HepG2 (cell line): ENCODE results near the gene RECK. TPM values are rescaled to one million over a fixed set of nuclear protein-coding genes. Genes with fewer than 3 reads are reported as not detected.

Source experiments
- ATAC-seq: fragments of 200-7000 bp; cut with Tn5 transposase; 3 replicates; pipeline ENCODE4 v1.9.1; 2020; ENCODE audit warnings: mild to moderate bottlenecking, moderate library complexity
- BruUV-seq: library from RNA; stranded (reverse); fragments of 400-500 nt; replicated peaks from 2 replicates; lab custom pipeline; 2021; lab: Mats Ljungman, UMichigan
- CTCF ChIA-PET: fragments of 300-600 bp; formaldehyde crosslinking; extraction: SDS; loops from one replicate; lab custom pipeline; 2021; ENCODE audit warnings: low total read pairs, inconsistent platforms, low intra/inter-chr PET ratio; lab: Yijun Ruan, JAX
- POLR2A ChIA-PET: fragments of 350-600 bp; sonication (Branson Sonifier 250); formaldehyde crosslinking; loops from one replicate; lab custom pipeline; 2020; ENCODE audit warnings: antibody characterized with exemption, inconsistent platforms; lab: Yijun Ruan, JAX
- DNase-seq: peaks from one replicate; pipeline ENCODE4 v3.0.0-alpha.2; 2015; ENCODE audit warnings: low spot score
- FAIRE-seq: peaks from 3 replicates; lab custom pipeline; 2011; peaks lifted over from hg19 to GRCh38; lab: Jason Lieb, UNC
- H2AFZ ChIP-seq: one replicate; pipeline ENCODE4 v1.6.1; 2011; ENCODE audit warnings: low read length, inconsistent platforms
- H3K27ac ChIP-seq: fragments of 300-600 bp; 3 replicates; pipeline ENCODE4 v1.8.0; 2011; ENCODE audit warnings: mixed run types, mild to moderate bottlenecking, mixed read lengths, low read length, inconsistent platforms; ENCODE audit not compliant: insufficient read depth; ENCODE audit errors: extremely low read length
- H3K27me3 ChIP-seq, 2 experiments: fragments of 200-600 bp in 1 of 2; 2 replicates in 1 of 2; 3 replicates in 1 of 2; pipeline versions ENCODE4 v1.6.0 to v1.8.0; 2011; ENCODE audit warnings: low read length in 2 of 2, mild to moderate bottlenecking in 2 of 2, moderate library complexity in 2 of 2, inconsistent platforms in 1 of 2; ENCODE audit not compliant: insufficient read depth in 2 of 2, control insufficient read depth in 1 of 2
- H3K36me3 ChIP-seq, 2 experiments: fragments of 200-600 bp in 1 of 2; replicated peaks in 1 of 2; 2 replicates in 1 of 2; 3 replicates in 1 of 2; pipeline versions ENCODE4 v1.5.1 to v1.8.0; 2011; ENCODE audit warnings: low read length in 2 of 2, inconsistent platforms in 1 of 2; ENCODE audit not compliant: insufficient read depth in 2 of 2, control insufficient read depth in 1 of 2
- H3K4me1 ChIP-seq: 2 replicates; pipeline ENCODE4 v1.5.1; 2012; ENCODE audit warnings: low read length, inconsistent platforms; ENCODE audit not compliant: insufficient read depth
- H3K4me2 ChIP-seq: 2 replicates; pipeline ENCODE4 v1.6.0; 2011; ENCODE audit warnings: low read depth, low read length, inconsistent platforms
- H3K4me3 ChIP-seq, 3 experiments: fragments of 200-600 bp in 1 of 3; sonication (generic), shearing (Covaris generic) in 1 of 3; replicated peaks in 1 of 3; 2 replicates each; pipeline ENCODE4 v1.5.1; 2011 to 2016; ENCODE audit warnings: low read length in 3 of 3, inconsistent platforms in 2 of 3, low read depth in 2 of 3, mild to moderate bottlenecking in 2 of 3, control low read depth in 1 of 3, mixed read lengths in 1 of 3; ENCODE audit not compliant: insufficient read depth in 1 of 3
- H3K79me2 ChIP-seq: one replicate; pipeline ENCODE4 v1.6.1; 2011; ENCODE audit warnings: low read length, inconsistent platforms; ENCODE audit not compliant: insufficient read depth
- H3K9ac ChIP-seq: 2 replicates; pipeline ENCODE4 v1.6.0; 2011; ENCODE audit warnings: mild to moderate bottlenecking, low read depth, low read length, inconsistent platforms; ENCODE audit not compliant: insufficient read depth
- H3K9me3 ChIP-seq: 2 replicates; pipeline ENCODE4 v1.5.1; 2012; ENCODE audit warnings: mild to moderate bottlenecking, low read length
- H4K20me1 ChIP-seq: 2 replicates; pipeline ENCODE4 v1.6.0; 2011; ENCODE audit warnings: inconsistent platforms, mild to moderate bottlenecking, low read length, moderate library complexity; ENCODE audit not compliant: insufficient read depth
- ATAD3A ChIP-seq: sonication (generic); formaldehyde crosslinking; IDR thresholded peaks from 2 replicates; pipeline ENCODE4 v1.4.0; 2020; ENCODE audit warnings: missing genetic modification reagents
- ATF5 ChIP-seq: sonication (generic); formaldehyde crosslinking; IDR thresholded peaks from 2 replicates; pipeline ENCODE4 v1.4.0; 2020; ENCODE audit warnings: mild to moderate bottlenecking, low read depth, missing genetic modification reagents
- DPF2 ChIP-seq: sonication (generic); formaldehyde crosslinking; IDR thresholded peaks from 2 replicates; pipeline ENCODE4 v1.4.0; 2020; ENCODE audit warnings: mild to moderate bottlenecking, low read depth, missing genetic modification reagents, borderline replicate concordance
- EZH2 ChIP-seq: conservative IDR thresholded peaks from 2 replicates; pipeline ENCODE4 v1.6.1; 2012; ENCODE audit warnings: mild to moderate bottlenecking, low read depth, low read length, moderate library complexity
- JDP2 ChIP-seq: sonication (generic); formaldehyde crosslinking; IDR thresholded peaks from 2 replicates; pipeline ENCODE4 v1.8.1; 2022; ENCODE audit warnings: missing genetic modification reagents, borderline replicate concordance
- KLF6 ChIP-seq: IDR thresholded peaks from 2 replicates; pipeline ENCODE4 v1.8.0; 2016; ENCODE audit warnings: missing biosample characterization, missing genetic modification reagents
- NCOR1 ChIP-seq: fragments of 200-600 bp; sonication (generic); IDR thresholded peaks from 2 replicates; pipeline ENCODE4 v1.7.0; 2017; ENCODE audit warnings: antibody characterized with exemption, low read length, borderline replicate concordance
- ZNF263 ChIP-seq: sonication (generic); formaldehyde crosslinking; IDR thresholded peaks from 2 replicates; pipeline ENCODE4 v1.4.0; 2020; ENCODE audit warnings: missing genetic modification reagents
- ZNF335 ChIP-seq: sonication (generic); formaldehyde crosslinking; IDR thresholded peaks from 2 replicates; pipeline ENCODE4 v1.4.0; 2020; ENCODE audit warnings: missing genetic modification reagents
- ZNF543 ChIP-seq: sonication (generic); formaldehyde crosslinking; IDR thresholded peaks from 2 replicates; pipeline ENCODE4 v1.4.0; 2020; ENCODE audit warnings: mild to moderate bottlenecking, missing genetic modification reagents
- ZNF546 ChIP-seq: sonication (generic); formaldehyde crosslinking; conservative IDR thresholded peaks from 2 replicates; pipeline ENCODE4 v1.8.1; 2023; ENCODE audit warnings: mild to moderate bottlenecking, missing genetic modification reagents
- ZNF567 ChIP-seq: sonication (generic); formaldehyde crosslinking; IDR thresholded peaks from 2 replicates; pipeline ENCODE4 v1.8.1; 2023; ENCODE audit warnings: mild to moderate bottlenecking, missing genetic modification reagents, borderline replicate concordance
- WGBS: methylation state at CpG from one replicate; pipeline ENCODE4 v1.1.6; 2017; ENCODE audit warnings: low lambda C conversion rate; 5-methylcytosine and 5-hydroxymethylcytosine counted together
- in situ Hi-C: cut with HindIII; loops from 2 replicates; pipeline ENCODE4 v1.10.0; 2017; ENCODE audit warnings: low pct_unique_long_range_greater_than_20kb; ENCODE audit not compliant: extremely low pct_ligation_motif_present
- intact Hi-C: fragments of 100-400 bp; cut with micrococcal nuclease; formaldehyde crosslinking; loops from one replicate; pipeline ENCODE4 v1.10.0; 2022; ENCODE audit not compliant: unreplicated experiment
- polyA plus RNA-seq, 8 experiments: library from polyadenylated mRNA; depleted of rRNA in 3 of 8; stranded (reverse) in 7 of 8; unstranded in 1 of 8; fragments of >200 nt; fragmentation: Illumina TruSeq in 4 of 8; extraction: Trizol in 4 of 8; gene quantifications; 2 replicates each; pipeline versions ENCODE4 v1.2.1 to v1.2.3, GENCODE V29; 2011 to 2016; ENCODE audit warnings: low read depth in 4 of 8, missing spikeins in 1 of 8, mixed read lengths in 1 of 8; ENCODE audit not compliant: insufficient read depth in 1 of 8
- total RNA-seq, 5 experiments: library from RNA; depleted of rRNA; stranded (reverse); fragments of >200 nt; fragmentation: Illumina TruSeq; extraction: Trizol; gene quantifications; 2 replicates each; pipeline ENCODE4 v1.2.3, GENCODE V29; 2016; ENCODE audit warnings: low read depth in 1 of 5

Gene RECK
- total and polyA plus RNA-seq, 2 of the 13 experiments (the other 11 are each of a cell fraction or from before 2014, with no cell fraction given): 3.1 to 4.8 TPM

GRCh38 chr9:36137392-36138004 is 100.8 kb downstream of the RECK start:
- Histone ChIP-seq H3K27ac (no peak overlapping the region), H3K4me3 (peak overlapping the region in 1 of 3 experiments; percentile 71; a peak in 2 of 6 replicates), H3K9ac (no peak overlapping the region), H3K4me1 (peaks cover 16% of the 10 kb centered on the region), H4K20me1 (no peaks in the 10 kb centered on the region), H3K36me3 (no peaks in the 10 kb centered on the region), H3K9me3 (no peaks in the 10 kb centered on the region), H2AFZ (no peak overlapping the region), H3K79me2 (no peaks in the 10 kb centered on the region), H3K4me2 (peak overlapping the region; percentile 81), H3K27me3 (peaks cover 17 to 63% of the 10 kb centered on the region in 2 experiments)
- POLR2A ChIA-PET: no interaction called here
- WGBS: 41% methylated on average over 9 of the region's 12 CpGs
- intact Hi-C loops (no loop called here), in situ Hi-C loops (no loop called here)
- CTCF ChIA-PET: no interaction called here
- no TSS peak for BruUV-seq
- TF ChIP-seq EZH2 (0 out of 2 replicates have a peak, but pooled peaks have one; percentile 47), NCOR1 (no peak)
- ATAC-seq (no peak; the same call in 2 of the 3 replicates), DNase-seq (no peak), FAIRE-seq (no peak)

DNA sequence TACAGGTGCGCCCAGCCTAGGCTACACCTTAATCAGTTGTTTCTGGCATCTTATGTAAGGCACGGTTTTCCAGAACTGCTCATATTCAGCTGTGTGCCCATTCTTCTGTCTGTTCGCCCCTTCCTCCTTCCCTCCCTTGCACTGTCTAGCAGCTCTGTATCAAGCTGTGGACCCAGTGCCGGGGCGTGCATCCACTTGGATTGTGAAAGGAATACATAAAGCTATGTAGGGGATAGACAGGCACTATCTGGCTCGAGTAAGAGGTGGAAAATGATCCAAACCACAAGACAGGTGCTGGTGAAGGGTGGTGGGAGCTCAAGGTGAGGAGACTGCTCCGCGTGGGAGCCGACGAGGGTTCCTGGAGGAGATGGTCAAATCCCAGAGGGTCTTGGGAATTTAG is 101.8 kb downstream of the RECK start:
- H4K20me1 ChIP-seq: no peaks in the 10 kb centered on the region
- in situ Hi-C loops (no loop called here), intact Hi-C loops (no loop called here)
- ChIA-PET POLR2A (no interaction called here), CTCF (no interaction called here)
- H3K9ac ChIP-seq: no peak overlapping the region
- H3K36me3 ChIP-seq: no peaks in the 10 kb centered on the region
- H3K4me2 ChIP-seq: no peak overlapping the region
- H3K27me3 ChIP-seq: peaks cover 17 to 60% of the 10 kb centered on the region in 2 experiments
- no peaks in the 10 kb centered on the region for H3K9me3 ChIP-seq
- ATAC-seq (no peak), DNase-seq (no peak), FAIRE-seq (no peak)
- no peak overlapping the region for H3K4me3 ChIP-seq
- WGBS: 56% methylated on average over 10 of the region's 10 CpGs
- no peak overlapping the region for H3K27ac ChIP-seq
- no peak for TF ChIP-seq ZNF546 (CRISPR knock-in tag)
- TF ChIP-seq ZNF263 (CRISPR knock-in tag): no peak
- no peak for TF ChIP-seq ATF5
- TF ChIP-seq ZNF335 (CRISPR knock-in tag): no peak
- no peak for TF ChIP-seq ZNF567
- no peak for TF ChIP-seq DPF2
- no peak for TF ChIP-seq ZNF543 (CRISPR knock-in tag)
- TF ChIP-seq ATAD3A (CRISPR knock-in tag): no peak
- no peak for TF ChIP-seq KLF6
- no peak for TF ChIP-seq JDP2 (CRISPR knock-in tag)
- H3K79me2 ChIP-seq: no peaks in the 10 kb centered on the region
- H3K4me1 ChIP-seq: peaks cover 22% of the 10 kb centered on the region
- no peak overlapping the region for H2AFZ ChIP-seq
- no TSS peak for BruUV-seq
